HCT116 (cell line): ENCODE measurements around the gene GLRA2. TPM values are rescaled to one million over a fixed set of nuclear protein-coding genes. Genes with fewer than 3 reads are reported as not detected.
A peak's percentile ranks its signal among the peaks of the same experiment; 100 is the strongest.

Source experiments
- ATAC-seq: fragments of 200-7000 bp; cut with Tn5 transposase; 2 replicates; pipeline ENCODE4 v1.9.1; 2020; ENCODE audit warnings: mild to moderate bottlenecking, moderate library complexity
- BruUV-seq: library from RNA; stranded (reverse); fragments of 400-500 nt; replicated peaks from 2 replicates; lab custom pipeline; 2021; lab: Mats Ljungman, UMichigan
- CTCF ChIA-PET: fragments of 300-600 bp; sonication (Branson Sonifier 250); formaldehyde crosslinking; loops from one replicate; lab custom pipeline; 2021; ENCODE audit warnings: antibody characterized with exemption; lab: Charles Lee
- POLR2A ChIA-PET: fragments of 300-600, 350-600 bp; sonication (Branson Sonifier 250); formaldehyde crosslinking; loops from one replicate; lab custom pipeline; 2021; ENCODE audit warnings: antibody characterized with exemption; lab: Charles Lee
- RAD21 ChIA-PET, 2 experiments: fragments of 300-600 bp; sonication (Branson Sonifier 250); formaldehyde crosslinking; loops; one replicate each; lab custom pipeline; 2023; ENCODE audit warnings: low total read pairs in 2 of 2; ENCODE audit not compliant: uncharacterized antibody in 2 of 2, unreplicated experiment in 2 of 2, low non-redundant PET in 1 of 2; lab: Charles Lee
- DNase-seq: peaks from one replicate; pipeline ENCODE4 v3.0.0-alpha.2; 2010; ENCODE audit warnings: low read depth, low spot score
- H2AFZ ChIP-seq: fragments of 200-600 bp; shearing (Covaris generic), sonication (generic); 2 replicates; pipeline ENCODE4 v1.6.1; 2017; ENCODE audit warnings: low read depth, mixed run types, mixed read lengths, antibody characterized with exemption, low read length; ENCODE audit not compliant: poor library complexity, severe bottlenecking
- H3K27ac ChIP-seq: 2 replicates; pipeline ENCODE4 v1.5.1; 2012; ENCODE audit warnings: low read depth, low read length
- H3K27me3 ChIP-seq: fragments of 200-600 bp; sonication (generic); 2 replicates; pipeline ENCODE4 v1.6.1; 2016; ENCODE audit warnings: mixed run types, low read length, mixed read lengths; ENCODE audit not compliant: insufficient read depth
- H3K36me3 ChIP-seq, 2 experiments: fragments of 200-500 bp in 1 of 2; fragments of 200-600 bp in 1 of 2; sonication (Bioruptor generic) in 1 of 2; sonication (generic) in 1 of 2; 2 replicates each; pipeline versions ENCODE4 v1.5.1 to v1.6.1; 2014 to 2016; ENCODE audit warnings: low read length in 2 of 2, inconsistent platforms in 1 of 2, mixed read lengths in 1 of 2, mixed run types in 1 of 2; ENCODE audit not compliant: insufficient read depth in 2 of 2, control insufficient read depth in 1 of 2
- H3K4me1 ChIP-seq, 2 experiments: fragments of 200-600 bp in 1 of 2; sonication (generic) in 1 of 2; 2 replicates each; pipeline versions ENCODE4 v1.5.1 to v1.6.1; 2012 to 2017; ENCODE audit warnings: low read length in 2 of 2, inconsistent platforms in 1 of 2, mild to moderate bottlenecking in 1 of 2, mixed read lengths in 1 of 2, mixed run types in 1 of 2, moderate library complexity in 1 of 2; ENCODE audit not compliant: insufficient read depth in 2 of 2, control insufficient read depth in 1 of 2
- H3K4me2 ChIP-seq: fragments of 200-600 bp; sonication (generic); 2 replicates; pipeline ENCODE4 v1.6.1; 2017; ENCODE audit warnings: mixed run types, low read length, mixed read lengths
- H3K4me3 ChIP-seq, 2 experiments: fragments of 200-600 bp in 1 of 2; sonication (generic) in 1 of 2; replicated peaks in 1 of 2; 2 replicates each; pipeline ENCODE4 v1.5.1; 2011 to 2016; ENCODE audit warnings: low read length in 2 of 2, control low read depth in 1 of 2, low read depth in 1 of 2, mild to moderate bottlenecking in 1 of 2, mixed read lengths in 1 of 2, mixed run types in 1 of 2
- H3K79me2 ChIP-seq: fragments of 200-600 bp; sonication (generic); 2 replicates; pipeline ENCODE4 v1.6.1; 2017; ENCODE audit warnings: mild to moderate bottlenecking, mixed run types, low read length, moderate library complexity, mixed read lengths; ENCODE audit not compliant: insufficient read depth
- H3K9ac ChIP-seq: fragments of 200-600 bp; sonication (generic); 2 replicates; pipeline ENCODE4 v1.6.1; 2016; ENCODE audit warnings: low read length, mixed read lengths
- H3K9me2 ChIP-seq: fragments of 200-600 bp; sonication (generic), shearing (Covaris generic); 2 replicates; pipeline ENCODE4 v1.6.1; 2017; ENCODE audit warnings: mixed run types, mild to moderate bottlenecking, moderate library complexity; ENCODE audit not compliant: insufficient read depth
- H3K9me3 ChIP-seq, 2 experiments: fragments of 200-500 bp in 1 of 2; fragments of 200-600 bp in 1 of 2; sonication (Bioruptor generic) in 1 of 2; sonication (generic) in 1 of 2; 2 replicates each; pipeline ENCODE4 v1.6.1; 2014 to 2017; ENCODE audit warnings: low read length in 2 of 2, mixed read lengths in 2 of 2, inconsistent platforms in 1 of 2, low read depth in 1 of 2, mild to moderate bottlenecking in 1 of 2, mixed run types in 1 of 2, moderate library complexity in 1 of 2; ENCODE audit not compliant: control insufficient read depth in 1 of 2, insufficient read depth in 1 of 2
- H4K20me1 ChIP-seq: fragments of 200-600 bp; sonication (generic), shearing (Covaris generic); 2 replicates; pipeline ENCODE4 v1.6.1; 2017; ENCODE audit warnings: mixed run types, mild to moderate bottlenecking, moderate library complexity; ENCODE audit not compliant: insufficient read depth
- CEBPB ChIP-seq: IDR thresholded peaks from 2 replicates; pipeline ENCODE4 v1.6.1; 2012; ENCODE audit warnings: low read depth
- EGR1 ChIP-seq: IDR thresholded peaks from 2 replicates; pipeline ENCODE4 v1.6.1; 2012; ENCODE audit warnings: low read depth
- ELF1 ChIP-seq: IDR thresholded peaks from 2 replicates; pipeline ENCODE4 v1.6.1; 2012; ENCODE audit warnings: low read depth, borderline replicate concordance
- EZH2 ChIP-seq: fragments of 200-600 bp; sonication (generic); IDR thresholded peaks from 2 replicates; pipeline ENCODE4 v1.6.1; 2017; ENCODE audit warnings: antibody characterized with exemption, mixed run types
- EZH2phosphoT487 ChIP-seq: fragments of 200-600 bp; IDR thresholded peaks from 2 replicates; pipeline ENCODE4 v1.6.1; 2018; ENCODE audit warnings: antibody characterized with exemption, borderline replicate concordance
- FOSL1 ChIP-seq: IDR thresholded peaks from 2 replicates; pipeline ENCODE4 v1.6.1; 2012; ENCODE audit warnings: low read depth
- JUND ChIP-seq: IDR thresholded peaks from 2 replicates; pipeline ENCODE4 v1.6.1; 2012
- POLR2AphosphoS5 ChIP-seq: IDR thresholded peaks from 2 replicates; pipeline ENCODE4 v1.6.1; 2011; ENCODE audit warnings: mild to moderate bottlenecking, low read depth, low read length, moderate library complexity
- RAD21 ChIP-seq: IDR thresholded peaks from 2 replicates; pipeline ENCODE4 v1.6.1; 2012; ENCODE audit warnings: low read depth, mild to moderate bottlenecking
- SIN3A ChIP-seq: IDR thresholded peaks from 2 replicates; pipeline ENCODE4 v1.6.1; 2012; ENCODE audit warnings: low read depth
- SP1 ChIP-seq: IDR thresholded peaks from 2 replicates; pipeline ENCODE4 v1.6.1; 2012; ENCODE audit warnings: low read depth
- TCF7L2 ChIP-seq: IDR thresholded peaks from 2 replicates; pipeline ENCODE4 v1.7.0; 2011; ENCODE audit warnings: borderline replicate concordance, inconsistent platforms; ENCODE audit not compliant: insufficient read depth, insufficient read length; ENCODE audit errors: extremely low read depth
- ZFX ChIP-seq: fragments of 450-650 bp; IDR thresholded peaks from 2 replicates; pipeline ENCODE4 v1.6.1; 2017
- intact Hi-C: fragments of 100-400 bp; cut with micrococcal nuclease; formaldehyde crosslinking; loops from 2 replicates; pipeline ENCODE4 v1.10.0; 2022
- total RNA-seq: library from RNA; stranded (reverse); gene quantifications from one replicate; pipeline ENCODE4 v1.2.1, GENCODE V29; 2021; ENCODE audit not compliant: unreplicated experiment
- TF ChIP-seq, protein P1 (sequence below): IDR thresholded peaks from 2 replicates; pipeline ENCODE4 v1.6.1; 2011; ENCODE audit warnings: mild to moderate bottlenecking, low read length, moderate library complexity; ENCODE audit not compliant: insufficient replicate concordance; ENCODE audit errors: extremely low read depth
- TF ChIP-seq, protein P2 (sequence below): IDR thresholded peaks from 2 replicates; pipeline ENCODE4 v1.6.1; 2012
- TF ChIP-seq, protein P3 (sequence below), 3 experiments: fragments of 200-600 bp in 1 of 3; sonication (generic) in 1 of 3; IDR thresholded peaks in 2 of 3; conservative IDR thresholded peaks in 1 of 3; 2 replicates each; pipeline ENCODE4 v1.5.1; 2012 to 2017; ENCODE audit warnings: low read depth in 2 of 3, low read length in 2 of 3, antibody characterized with exemption in 1 of 3, borderline replicate concordance in 1 of 3, control low read depth in 1 of 3, mild to moderate bottlenecking in 1 of 3, mixed read lengths in 1 of 3, mixed run types in 1 of 3, moderate library complexity in 1 of 3; ENCODE audit not compliant: insufficient read depth in 1 of 3

The GLRA2 gene
- total RNA-seq, 1 experiment from 2014 or later = not detected

DNA sequence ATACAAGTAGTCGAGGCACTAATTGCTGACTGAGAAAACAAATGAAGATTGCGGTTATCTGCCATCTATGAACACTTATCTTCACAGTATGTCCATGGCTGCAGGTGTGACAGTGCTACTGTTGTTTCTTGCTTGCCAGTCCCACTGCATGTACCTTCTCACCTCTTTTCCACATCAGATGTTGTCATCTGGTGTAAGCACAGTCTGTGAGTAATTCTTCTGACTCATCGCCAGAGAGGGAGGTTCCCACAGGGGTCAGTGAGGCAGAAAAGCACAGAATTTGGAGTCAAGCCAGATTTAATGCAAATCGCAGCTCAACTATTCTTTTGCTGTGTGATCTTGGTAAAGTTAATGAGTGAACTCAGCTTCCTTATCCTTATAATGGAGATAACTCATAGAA, 144.4 kb downstream of the GLRA2 start (continued):
- TF ChIP-seq, protein P1, sequence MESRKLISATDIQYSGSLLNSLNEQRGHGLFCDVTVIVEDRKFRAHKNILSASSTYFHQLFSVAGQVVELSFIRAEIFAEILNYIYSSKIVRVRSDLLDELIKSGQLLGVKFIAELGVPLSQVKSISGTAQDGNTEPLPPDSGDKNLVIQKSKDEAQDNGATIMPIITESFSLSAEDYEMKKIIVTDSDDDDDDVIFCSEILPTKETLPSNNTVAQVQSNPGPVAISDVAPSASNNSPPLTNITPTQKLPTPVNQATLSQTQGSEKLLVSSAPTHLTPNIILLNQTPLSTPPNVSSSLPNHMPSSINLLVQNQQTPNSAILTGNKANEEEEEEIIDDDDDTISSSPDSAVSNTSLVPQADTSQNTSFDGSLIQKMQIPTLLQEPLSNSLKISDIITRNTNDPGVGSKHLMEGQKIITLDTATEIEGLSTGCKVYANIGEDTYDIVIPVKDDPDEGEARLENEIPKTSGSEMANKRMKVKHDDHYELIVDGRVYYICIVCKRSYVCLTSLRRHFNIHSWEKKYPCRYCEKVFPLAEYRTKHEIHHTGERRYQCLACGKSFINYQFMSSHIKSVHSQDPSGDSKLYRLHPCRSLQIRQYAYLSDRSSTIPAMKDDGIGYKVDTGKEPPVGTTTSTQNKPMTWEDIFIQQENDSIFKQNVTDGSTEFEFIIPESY = no peak
- no peak for TF ChIP-seq TCF7L2
- TF ChIP-seq EZH2phosphoT487 = no peak
- TF ChIP-seq POLR2AphosphoS5 = peak; percentile 62; the same call in 1 of the 2 replicates
- TF ChIP-seq, protein P2, sequence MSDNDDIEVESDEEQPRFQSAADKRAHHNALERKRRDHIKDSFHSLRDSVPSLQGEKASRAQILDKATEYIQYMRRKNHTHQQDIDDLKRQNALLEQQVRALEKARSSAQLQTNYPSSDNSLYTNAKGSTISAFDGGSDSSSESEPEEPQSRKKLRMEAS = peak; percentile 54; the same call in 1 of the 2 replicates
- TF ChIP-seq CEBPB = peak; percentile 83
- TF ChIP-seq, protein P3, sequence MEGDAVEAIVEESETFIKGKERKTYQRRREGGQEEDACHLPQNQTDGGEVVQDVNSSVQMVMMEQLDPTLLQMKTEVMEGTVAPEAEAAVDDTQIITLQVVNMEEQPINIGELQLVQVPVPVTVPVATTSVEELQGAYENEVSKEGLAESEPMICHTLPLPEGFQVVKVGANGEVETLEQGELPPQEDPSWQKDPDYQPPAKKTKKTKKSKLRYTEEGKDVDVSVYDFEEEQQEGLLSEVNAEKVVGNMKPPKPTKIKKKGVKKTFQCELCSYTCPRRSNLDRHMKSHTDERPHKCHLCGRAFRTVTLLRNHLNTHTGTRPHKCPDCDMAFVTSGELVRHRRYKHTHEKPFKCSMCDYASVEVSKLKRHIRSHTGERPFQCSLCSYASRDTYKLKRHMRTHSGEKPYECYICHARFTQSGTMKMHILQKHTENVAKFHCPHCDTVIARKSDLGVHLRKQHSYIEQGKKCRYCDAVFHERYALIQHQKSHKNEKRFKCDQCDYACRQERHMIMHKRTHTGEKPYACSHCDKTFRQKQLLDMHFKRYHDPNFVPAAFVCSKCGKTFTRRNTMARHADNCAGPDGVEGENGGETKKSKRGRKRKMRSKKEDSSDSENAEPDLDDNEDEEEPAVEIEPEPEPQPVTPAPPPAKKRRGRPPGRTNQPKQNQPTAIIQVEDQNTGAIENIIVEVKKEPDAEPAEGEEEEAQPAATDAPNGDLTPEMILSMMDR (IDR thresholded peaks at IDR 0.05 in 2 of 3, conservative IDR thresholded peaks at IDR 0.05 in 1 of 3; ENCODE audit: borderline replicate concordance in 1 of 3, insufficient read depth in 1 of 3, low read depth in 2 of 3, low read length in 2 of 3) = no peak

DNA sequence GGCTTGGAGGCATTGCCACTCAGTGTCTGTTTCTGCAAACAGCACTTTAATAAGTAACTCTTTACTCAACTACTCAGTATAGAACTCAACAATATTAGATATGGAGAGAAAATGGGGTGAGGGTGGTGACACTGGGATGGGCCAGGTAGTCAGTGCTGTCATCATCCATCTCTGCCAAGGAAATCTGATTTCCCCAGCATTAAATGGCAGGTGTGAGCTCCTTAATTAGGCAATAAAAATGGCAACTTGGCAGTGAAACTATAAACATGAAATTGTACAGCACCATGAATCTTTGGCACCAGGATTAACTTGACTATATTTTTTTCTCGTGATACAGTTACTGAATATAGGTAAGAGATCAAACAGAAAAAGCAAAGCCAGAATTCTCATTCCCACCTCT, 146.2 kb downstream of the GLRA2 start:
- no peaks in the 10 kb centered on the region for H3K36me3 ChIP-seq
- H3K9ac ChIP-seq = no peak overlapping the region
- no peaks in the 10 kb centered on the region for H3K9me3 ChIP-seq
- intact Hi-C loops = no loop called here
- no peaks in the 10 kb centered on the region for H4K20me1 ChIP-seq
- RAD21 ChIA-PET = no interaction called here
- CTCF ChIA-PET = no interaction called here
- H3K27ac ChIP-seq = no peak overlapping the region
- no peak overlapping the region for H3K4me2 ChIP-seq
- DNase-seq = no peak
- H3K79me2 ChIP-seq = no peaks in the 10 kb centered on the region
- H3K4me3 ChIP-seq = no peak overlapping the region
- no peak overlapping the region for H2AFZ ChIP-seq
- BruUV-seq = no TSS peak
- H3K9me2 ChIP-seq = no peaks in the 10 kb centered on the region
- POLR2A ChIA-PET = no interaction called here
- H3K27me3 ChIP-seq = no peaks in the 10 kb centered on the region
- ATAC-seq = no peak
- peaks cover 5 to 12% of the 10 kb centered on the region in 2 experiments; a peak in 3 of 4 replicates for H3K4me1 ChIP-seq
- TF ChIP-seq, protein P2 = no peak
- no peak for TF ChIP-seq RAD21
- TF ChIP-seq EGR1 = no peak
- TF ChIP-seq SIN3A = no peak
- no peak for TF ChIP-seq ELF1
- TF ChIP-seq FOSL1 = no peak
- TF ChIP-seq SP1 = no peak
- TF ChIP-seq JUND = no peak
- no peak for TF ChIP-seq TCF7L2
- TF ChIP-seq EZH2phosphoT487 = no peak
- TF ChIP-seq EZH2 = no peak
- TF ChIP-seq ZFX = no peak
- TF ChIP-seq, protein P1 = no peak
- no peak for TF ChIP-seq POLR2AphosphoS5
